ENCODE measurements around the gene SPA17.

Gene SPA17

DNA sequence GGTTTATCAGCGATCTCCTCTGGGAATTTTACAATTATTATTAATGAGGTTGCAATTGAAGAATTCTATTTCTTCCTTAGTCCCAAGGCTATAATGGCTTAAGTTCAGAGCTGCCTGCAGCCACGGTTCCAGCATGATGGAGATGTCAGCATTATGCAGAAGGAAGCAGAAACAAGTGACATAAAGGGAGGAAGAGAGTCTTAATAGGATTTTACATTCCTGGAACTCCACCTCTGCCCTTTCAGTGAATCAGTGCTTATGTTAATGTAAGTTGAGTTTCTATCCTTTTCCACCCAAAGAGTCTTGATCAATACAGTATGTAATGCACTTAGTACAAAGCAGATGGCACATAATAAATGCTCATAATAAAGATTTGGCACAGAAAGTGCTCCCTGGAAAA, 54.4 kb downstream of the SPA17 start:
- no peak for ATAC-seq
- H3K27ac Mint-ChIP-seq = no peak overlapping the region
- no peaks in the 10 kb centered on the region for H3K36me3 Mint-ChIP-seq
- H3K27me3 Mint-ChIP-seq = peaks cover 27% of the 10 kb centered on the region
- H3K4me3 Mint-ChIP-seq = no peak overlapping the region
- H3K9me3 Mint-ChIP-seq = no peaks in the 10 kb centered on the region
- H3K4me1 Mint-ChIP-seq = peaks cover 24% of the 10 kb centered on the region

DNA sequence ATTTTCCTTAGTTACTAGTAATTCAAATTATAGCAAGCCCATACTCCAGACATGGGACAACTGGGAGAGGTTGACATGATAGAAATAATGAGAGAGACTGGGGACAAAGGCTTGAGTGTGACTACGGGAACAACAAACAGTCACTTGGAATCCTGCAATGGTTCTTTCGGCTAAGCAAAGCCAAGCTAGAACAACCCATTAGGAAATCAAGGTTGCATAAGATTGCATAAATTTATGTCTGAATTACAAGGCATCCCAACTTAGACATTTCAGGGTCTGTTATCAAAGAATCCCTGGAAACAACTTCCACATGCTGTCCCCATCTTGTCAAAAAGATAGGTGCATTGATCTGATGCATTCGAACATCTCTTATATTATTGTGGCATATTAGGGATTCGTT, 55.9 kb downstream of the SPA17 start:
- no peak for ATAC-seq
- Mint-ChIP-seq H3K4me1 (peaks cover 23% of the 10 kb centered on the region), H3K27me3 (peaks cover 18% of the 10 kb centered on the region), H3K27ac (no peak overlapping the region), H3K9me3 (no peaks in the 10 kb centered on the region), H3K36me3 (no peaks in the 10 kb centered on the region), H3K4me3 (no peak overlapping the region)

DNA sequence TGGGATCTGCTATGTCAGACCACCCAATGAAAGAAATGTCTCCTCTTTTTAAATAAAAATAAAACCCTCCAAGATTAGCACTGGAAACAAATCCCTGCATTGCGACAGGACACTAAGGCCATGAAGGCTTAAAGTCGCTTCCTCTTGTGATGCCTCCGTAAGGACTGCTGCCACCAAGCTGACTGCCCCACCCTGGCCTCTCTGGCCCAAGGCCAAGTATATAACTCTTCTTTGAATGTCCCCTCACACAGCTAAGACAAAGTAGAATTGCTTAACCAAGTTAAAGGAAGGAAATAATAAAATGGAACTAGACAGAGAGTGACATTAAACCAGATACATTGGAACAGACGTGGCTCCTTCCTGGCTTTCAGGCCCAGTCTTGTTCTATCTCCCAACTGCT, 58.5 kb downstream of the SPA17 start:
- Mint-ChIP-seq H3K36me3 (no peaks in the 10 kb centered on the region), H3K4me1 (peaks cover 6% of the 10 kb centered on the region), H3K27me3 (no peaks in the 10 kb centered on the region), H3K27ac (no peak overlapping the region), H3K9me3 (no peaks in the 10 kb centered on the region), H3K4me3 (no peak overlapping the region)
- ATAC-seq = no peak

DNA sequence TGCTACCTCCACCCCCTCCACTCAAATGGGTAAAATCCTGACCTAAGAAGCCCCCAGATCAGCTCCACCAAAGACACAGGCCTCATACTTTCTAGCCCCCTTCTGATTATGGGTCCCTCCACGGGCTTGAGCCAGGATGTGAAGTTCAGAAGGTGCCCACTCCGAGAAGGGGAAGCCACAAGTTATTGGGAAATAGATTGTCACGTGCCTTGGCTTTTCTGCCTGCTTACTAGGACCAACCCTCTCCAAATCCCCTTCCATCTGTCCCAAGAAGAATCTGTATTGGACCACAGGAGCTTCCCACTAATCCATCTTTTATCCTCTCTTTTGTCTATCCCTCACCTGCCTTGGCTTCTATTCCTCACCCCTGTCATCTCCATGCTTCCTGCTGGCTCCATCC, 63.0 kb downstream of the SPA17 start:
- Mint-ChIP-seq H3K27me3 (peaks cover 8% of the 10 kb centered on the region), H3K36me3 (no peaks in the 10 kb centered on the region)
- no peak for ATAC-seq

DNA sequence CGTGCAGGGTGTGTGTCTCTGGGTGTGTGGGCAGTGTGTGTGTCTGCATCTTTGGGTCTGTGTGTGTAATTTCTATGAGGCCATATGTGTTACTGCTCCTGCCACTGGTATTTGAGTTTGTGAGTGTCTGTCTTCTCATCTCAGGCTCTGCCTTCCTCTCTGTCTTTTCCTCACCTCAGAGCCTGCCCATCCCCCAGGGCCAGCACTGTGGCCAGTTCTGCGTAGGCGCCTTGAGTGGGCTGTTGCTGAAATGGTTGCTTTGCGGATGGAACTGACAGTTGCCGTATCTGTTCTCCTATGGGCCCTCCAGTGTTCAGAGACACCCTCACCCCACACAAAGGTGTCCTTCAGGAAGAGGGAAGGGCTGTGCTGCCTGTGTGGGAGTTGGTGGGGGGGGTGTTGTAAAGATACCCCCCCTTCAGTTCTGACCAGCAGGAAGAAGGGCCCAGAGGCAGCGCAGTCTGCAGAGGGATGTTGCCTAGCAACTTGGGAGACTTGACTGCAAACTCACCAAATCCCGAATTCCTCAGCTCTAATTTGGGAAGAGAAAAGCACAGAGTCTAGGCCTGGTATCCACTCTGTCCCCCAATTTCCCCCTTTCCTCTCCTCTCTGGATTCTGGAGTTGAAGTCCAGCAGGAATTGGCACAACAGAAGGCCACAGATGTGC, 64.1 kb downstream of the SPA17 start:
- Mint-ChIP-seq H3K4me1 (peaks cover 27% of the 10 kb centered on the region), H3K27me3 (peaks cover 13% of the 10 kb centered on the region), H3K27ac (no peak overlapping the region), H3K4me3 (no peak overlapping the region), H3K36me3 (no peaks in the 10 kb centered on the region), H3K9me3 (no peaks in the 10 kb centered on the region)
- no peak for ATAC-seq

More for the DNA sequence above, 63.0 kb downstream of the SPA17 start:
- Mint-ChIP-seq H3K4me3 (no peak overlapping the region), H3K4me1 (peaks cover 27% of the 10 kb centered on the region), H3K9me3 (no peaks in the 10 kb centered on the region), H3K27ac (no peak overlapping the region)

DNA sequence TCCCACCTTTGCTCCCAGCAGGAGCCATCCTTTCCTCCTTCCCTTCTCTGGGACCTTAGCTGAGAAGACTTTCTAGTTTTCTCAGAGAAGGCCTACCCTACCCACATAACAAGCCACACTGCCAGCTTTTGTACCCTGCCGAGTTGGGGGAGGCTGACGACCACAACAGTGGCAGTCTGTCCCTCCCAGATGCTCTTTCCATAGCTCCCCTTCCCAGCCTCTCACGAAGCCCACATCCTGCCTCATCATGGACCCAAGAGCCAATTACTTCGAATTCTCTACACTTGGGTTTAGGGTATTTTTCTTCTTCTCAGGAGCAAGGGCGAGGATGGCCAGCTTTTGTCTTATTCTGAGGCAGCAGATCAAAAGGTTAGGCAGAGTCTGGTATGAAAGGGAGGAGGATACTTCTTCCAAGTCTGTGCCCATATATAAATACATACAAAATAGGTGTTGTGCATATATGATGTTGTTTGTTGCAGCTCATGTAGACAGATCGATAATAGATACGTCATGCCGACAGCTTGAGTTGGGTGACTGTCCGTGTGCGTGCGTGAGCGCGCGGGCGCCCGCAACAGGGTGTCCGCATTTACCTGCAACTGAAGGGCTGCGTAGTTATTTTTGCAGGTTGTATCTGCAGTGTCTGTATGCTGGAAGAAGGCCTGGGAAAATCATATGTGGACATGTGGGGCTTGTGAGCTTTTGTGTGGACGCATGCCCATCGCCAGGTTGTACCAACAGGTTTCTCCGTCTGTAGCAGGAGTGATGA, 65.2 kb downstream of the SPA17 start:
- Mint-ChIP-seq H3K4me3 (peak overlapping the region; percentile 81), H3K27me3 (peaks cover 13% of the 10 kb centered on the region), H3K9me3 (no peaks in the 10 kb centered on the region), H3K27ac (peak overlapping the region; percentile 23), H3K36me3 (no peaks in the 10 kb centered on the region), H3K4me1 (peaks cover 27% of the 10 kb centered on the region)
- ATAC-seq = no peak

DNA sequence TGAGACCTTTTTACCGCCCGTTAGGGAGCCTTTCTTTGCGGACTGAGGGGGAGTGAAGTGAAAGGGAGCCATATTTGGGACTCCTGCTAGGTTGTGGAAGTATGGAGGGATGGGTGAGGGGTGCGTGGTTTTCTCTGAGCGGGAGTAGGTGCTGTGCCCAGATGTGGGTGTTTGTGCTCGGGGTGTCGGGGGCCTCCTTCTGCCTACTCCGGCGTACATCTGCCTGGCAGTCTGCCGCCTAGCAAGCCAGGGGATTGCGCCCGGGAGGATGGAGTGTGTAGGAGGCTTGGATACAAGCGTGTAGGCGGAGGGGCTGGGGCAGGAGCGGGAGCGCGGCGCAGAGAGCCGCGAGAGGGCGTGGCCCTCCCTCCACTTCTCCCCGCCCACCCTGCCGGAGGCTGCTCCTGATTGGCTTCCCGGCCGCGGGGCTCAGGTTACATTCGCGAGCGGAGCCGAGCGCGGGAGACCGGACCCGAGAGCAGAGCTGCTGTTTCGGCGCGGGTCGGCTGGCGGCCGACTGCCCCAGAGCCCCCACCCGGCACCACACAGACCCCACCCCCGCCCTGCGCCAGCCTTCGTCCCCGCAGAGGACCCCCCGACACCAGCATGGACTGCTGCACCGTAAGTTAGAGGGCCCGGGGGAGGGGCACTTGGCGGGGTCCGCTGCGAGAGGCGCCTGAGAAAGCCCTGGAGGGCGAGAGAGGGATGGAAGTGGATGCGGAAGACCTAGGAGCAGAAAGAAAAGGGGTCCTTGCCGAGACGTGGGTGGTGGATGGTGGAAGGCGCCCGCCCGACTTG, 66.0 kb downstream of the SPA17 start, which contains the start of gene NRGN:
TSS of gene NRGN (plus strand) at position 464 of the 798 bp plus-strand sequence. CDS start at position 607, 143 bp downstream.
- H3K9me3 Mint-ChIP-seq = no peaks in the 10 kb centered on the region
- H3K4me1 Mint-ChIP-seq = peaks cover 27% of the 10 kb centered on the region
- ATAC-seq = peak; percentile 94
- H3K4me3 Mint-ChIP-seq = peak within 1 kb of the TSS; percentile 81
- peaks cover 13% of the 10 kb centered on the region for H3K27me3 Mint-ChIP-seq
- peak within 1 kb of the TSS; percentile 23 for H3K27ac Mint-ChIP-seq
- H3K36me3 Mint-ChIP-seq = no peaks in the 10 kb centered on the region

DNA sequence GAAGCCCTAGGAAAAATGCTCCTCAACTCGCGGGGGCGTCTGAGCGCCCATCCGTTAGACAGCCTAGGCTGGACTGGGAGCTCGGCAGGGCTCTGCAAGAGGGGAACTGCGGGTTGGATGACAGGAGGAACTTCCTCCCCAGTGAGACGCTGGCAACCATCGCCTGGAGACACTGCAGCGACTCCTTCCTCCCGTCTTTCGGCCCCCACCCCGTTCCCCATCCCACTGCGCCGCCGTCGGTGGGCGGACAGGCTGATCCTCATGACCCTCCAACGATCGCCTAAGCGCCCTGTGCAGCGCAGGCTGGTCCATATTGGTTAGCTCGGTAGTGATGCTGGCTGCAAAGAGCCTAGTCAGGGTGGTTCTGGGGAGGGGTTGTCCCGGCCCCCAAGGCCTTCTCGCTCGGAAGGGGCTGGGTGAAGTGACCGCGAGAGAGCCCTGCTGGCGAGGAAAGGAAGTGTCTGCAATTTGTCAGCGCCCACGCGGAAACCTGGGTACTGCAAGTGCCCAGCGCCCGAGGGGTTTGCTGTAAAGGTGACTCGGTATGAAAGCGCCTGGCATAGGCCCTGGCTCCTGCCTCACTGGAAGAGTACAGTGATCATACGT, 66.7 kb downstream of the SPA17 start:
- H3K27me3 Mint-ChIP-seq = peaks cover 13% of the 10 kb centered on the region
- peak overlapping the region; percentile 23 for H3K27ac Mint-ChIP-seq
- no peaks in the 10 kb centered on the region for H3K9me3 Mint-ChIP-seq
- peaks cover 27% of the 10 kb centered on the region for H3K4me1 Mint-ChIP-seq
- H3K4me3 Mint-ChIP-seq = peak overlapping the region; percentile 81
- H3K36me3 Mint-ChIP-seq = no peaks in the 10 kb centered on the region
- peak; percentile 57 for ATAC-seq

DNA sequence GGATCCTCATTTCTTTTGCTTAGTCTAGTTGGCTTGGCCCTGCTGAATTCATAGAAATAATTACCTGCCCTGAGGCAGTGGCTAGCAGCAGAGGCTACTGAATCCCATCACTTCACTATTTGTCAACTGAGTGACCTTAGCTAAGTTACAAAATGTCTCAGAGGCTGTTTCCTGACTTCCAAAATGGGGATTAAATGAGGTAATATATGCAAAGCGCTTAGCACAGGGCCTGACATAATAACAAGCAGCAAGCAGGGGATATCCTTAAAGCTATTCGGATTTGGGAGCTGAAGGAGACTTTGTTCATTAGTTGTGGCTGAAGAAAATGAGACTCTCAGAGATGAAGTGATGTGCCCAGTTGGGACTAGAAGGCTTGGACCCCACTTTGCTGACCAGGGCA, 68.9 kb downstream of the SPA17 start:
- Mint-ChIP-seq H3K36me3 (no peaks in the 10 kb centered on the region), H3K27me3 (peaks cover 13% of the 10 kb centered on the region), H3K27ac (no peak overlapping the region)

DNA sequence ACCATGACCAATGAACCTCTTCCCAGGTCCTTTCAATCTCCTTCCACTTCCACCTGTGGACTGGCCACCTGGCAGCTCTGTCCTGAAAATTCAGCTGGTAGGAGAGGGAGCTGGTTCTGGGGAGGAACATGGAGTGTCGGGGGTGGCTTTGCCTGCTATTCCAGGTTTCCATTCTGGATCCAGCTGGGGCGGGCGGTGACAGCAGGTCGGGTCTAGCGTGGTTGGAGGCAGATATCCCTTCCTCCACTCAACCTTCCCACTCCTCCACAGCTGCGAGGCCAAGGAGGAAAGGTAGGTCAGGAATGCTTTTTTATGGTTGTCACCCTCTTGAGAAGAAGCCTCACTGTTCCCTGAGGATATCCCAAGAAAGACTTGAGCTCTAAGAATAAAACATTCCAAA, 69.3 kb downstream of the SPA17 start:
- ATAC-seq = no peak
- H3K27ac Mint-ChIP-seq = no peak overlapping the region
- H3K4me1 Mint-ChIP-seq = peaks cover 36% of the 10 kb centered on the region
- H3K4me3 Mint-ChIP-seq = no peak overlapping the region
- peaks cover 13% of the 10 kb centered on the region for H3K27me3 Mint-ChIP-seq
- no peaks in the 10 kb centered on the region for H3K36me3 Mint-ChIP-seq
- H3K9me3 Mint-ChIP-seq = no peaks in the 10 kb centered on the region

More for the DNA sequence above, 68.9 kb downstream of the SPA17 start:
- Mint-ChIP-seq H3K4me1 (peaks cover 34% of the 10 kb centered on the region), H3K4me3 (no peak overlapping the region), H3K9me3 (no peaks in the 10 kb centered on the region)
- ATAC-seq = no peak

DNA sequence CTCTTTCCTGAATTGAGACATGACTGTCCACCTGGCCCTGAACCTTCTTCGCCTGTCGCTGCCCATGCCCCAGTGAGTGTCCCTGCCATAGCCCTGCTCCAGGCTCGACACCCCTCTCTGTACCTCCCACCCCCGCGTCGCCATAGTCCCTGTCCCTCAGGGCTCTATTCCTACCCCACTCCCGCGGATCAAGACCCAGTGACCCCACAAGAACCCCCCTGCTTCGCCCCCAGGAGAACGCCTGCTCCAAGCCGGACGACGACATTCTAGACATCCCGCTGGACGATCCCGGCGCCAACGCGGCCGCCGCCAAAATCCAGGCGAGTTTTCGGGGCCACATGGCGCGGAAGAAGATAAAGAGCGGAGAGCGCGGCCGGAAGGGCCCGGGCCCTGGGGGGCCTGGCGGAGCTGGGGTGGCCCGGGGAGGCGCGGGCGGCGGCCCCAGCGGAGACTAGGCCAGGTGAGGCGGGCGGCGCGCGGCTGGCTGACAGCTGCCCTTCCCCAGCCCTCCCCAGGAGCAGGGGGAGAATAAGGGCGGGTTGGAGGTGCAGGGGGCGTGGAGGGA, 71.6 kb downstream of the SPA17 start:
- Mint-ChIP-seq H3K9me3 (no peaks in the 10 kb centered on the region), H3K36me3 (no peaks in the 10 kb centered on the region), H3K27me3 (peaks cover 13% of the 10 kb centered on the region), H3K27ac (no peak overlapping the region), H3K4me1 (peaks cover 45% of the 10 kb centered on the region), H3K4me3 (peak overlapping the region; percentile 93)
- no peak for ATAC-seq

DNA sequence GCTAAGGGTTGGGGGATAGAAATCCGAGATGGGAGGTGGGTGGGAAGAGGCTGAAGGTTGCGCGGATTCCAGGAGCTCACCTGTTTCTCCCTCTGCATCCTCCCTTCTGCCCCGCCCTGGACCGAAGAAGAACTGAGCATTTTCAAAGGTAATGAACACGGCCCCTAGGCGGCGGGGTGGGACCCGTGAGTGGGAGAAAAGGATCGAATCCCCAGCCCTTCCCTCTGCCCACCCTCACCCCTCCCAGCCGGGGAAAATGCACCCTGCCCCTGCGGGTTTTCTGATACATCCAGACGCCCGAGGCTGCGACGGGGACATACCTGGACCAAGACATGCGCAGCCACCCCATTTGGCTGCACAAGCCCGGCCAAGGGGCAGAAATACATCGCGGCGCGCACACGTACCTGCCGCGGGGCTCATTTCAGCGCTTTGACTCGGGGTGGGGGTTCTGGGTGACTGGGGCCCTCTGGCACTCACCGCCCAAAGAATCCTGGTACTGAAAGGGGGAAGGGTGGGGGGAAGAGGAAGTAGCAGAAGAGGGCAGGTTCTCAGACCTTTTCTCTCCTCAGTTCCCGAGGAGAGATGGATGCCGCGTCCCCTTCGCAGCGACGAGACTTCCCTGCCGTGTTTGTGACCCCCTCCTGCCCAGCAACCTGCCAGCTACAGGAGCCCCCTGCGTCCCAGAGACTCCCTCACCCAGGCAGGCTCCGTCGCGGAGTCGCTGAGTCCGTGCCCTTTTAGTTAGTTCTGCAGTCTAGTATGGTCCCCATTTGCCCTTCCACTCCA, 72.3 kb downstream of the SPA17 start:
- no peaks in the 10 kb centered on the region for H3K9me3 Mint-ChIP-seq
- H3K27ac Mint-ChIP-seq = peak overlapping the region; percentile 91
- H3K36me3 Mint-ChIP-seq = no peaks in the 10 kb centered on the region
- ATAC-seq = peak; percentile 63
- H3K27me3 Mint-ChIP-seq = peaks cover 12% of the 10 kb centered on the region
- peaks cover 41% of the 10 kb centered on the region for H3K4me1 Mint-ChIP-seq
- peak overlapping the region; percentile 93 for H3K4me3 Mint-ChIP-seq

DNA sequence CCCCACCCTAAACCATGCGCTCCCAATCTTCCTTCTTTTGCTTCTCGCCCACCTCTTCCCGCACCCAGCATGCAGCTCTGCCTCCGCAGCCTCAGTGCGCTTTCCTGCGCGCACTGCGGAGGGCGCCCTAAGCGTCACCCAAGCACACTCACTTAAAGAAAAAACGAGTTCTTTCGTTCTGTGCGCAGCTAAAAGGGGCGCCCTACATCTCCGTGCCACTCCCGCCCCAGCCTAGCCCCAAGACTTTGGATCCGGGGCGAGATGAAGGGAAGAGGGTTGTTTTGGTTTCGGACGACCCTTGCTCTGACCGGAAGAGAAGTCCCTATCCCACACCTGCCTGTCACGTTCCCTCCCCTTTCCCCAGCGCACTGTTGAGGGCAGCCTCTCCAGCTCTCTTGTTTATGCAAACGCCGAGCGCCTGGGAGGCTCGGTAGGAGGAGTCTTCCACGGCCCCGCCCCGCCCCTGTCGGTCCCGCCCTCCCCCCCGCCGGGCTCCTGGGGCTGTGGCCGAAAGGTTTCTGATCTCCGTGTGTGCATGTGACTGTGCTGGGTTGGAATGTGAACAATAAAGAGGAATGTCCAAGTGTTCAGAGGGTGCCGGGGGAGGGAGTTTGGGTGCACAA, 73.0 kb downstream of the SPA17 start:
- peak overlapping the region; percentile 93 for H3K4me3 Mint-ChIP-seq
- H3K27me3 Mint-ChIP-seq = peaks cover 5% of the 10 kb centered on the region
- H3K36me3 Mint-ChIP-seq = no peaks in the 10 kb centered on the region
- H3K27ac Mint-ChIP-seq = peak overlapping the region; percentile 91
- H3K9me3 Mint-ChIP-seq = no peaks in the 10 kb centered on the region
- H3K4me1 Mint-ChIP-seq = peaks cover 34% of the 10 kb centered on the region
- peak; percentile 92 for ATAC-seq
